HG03521 (cell line): ENCODE data around the gene AGAP1.

Experiments used
- ATAC-seq: cut with Tn5 transposase; IDR thresholded peaks from one replicate; pipeline ENCODE4 v1.9.1; 2021; ENCODE audit warnings: mild to moderate bottlenecking, moderate library complexity; ENCODE audit not compliant: unreplicated experiment

Gene AGAP1

GRCh38 chr2:235968616-235969324 lies 474.9 kb downstream of the AGAP1 start:
- ATAC-seq = no peak

DNA sequence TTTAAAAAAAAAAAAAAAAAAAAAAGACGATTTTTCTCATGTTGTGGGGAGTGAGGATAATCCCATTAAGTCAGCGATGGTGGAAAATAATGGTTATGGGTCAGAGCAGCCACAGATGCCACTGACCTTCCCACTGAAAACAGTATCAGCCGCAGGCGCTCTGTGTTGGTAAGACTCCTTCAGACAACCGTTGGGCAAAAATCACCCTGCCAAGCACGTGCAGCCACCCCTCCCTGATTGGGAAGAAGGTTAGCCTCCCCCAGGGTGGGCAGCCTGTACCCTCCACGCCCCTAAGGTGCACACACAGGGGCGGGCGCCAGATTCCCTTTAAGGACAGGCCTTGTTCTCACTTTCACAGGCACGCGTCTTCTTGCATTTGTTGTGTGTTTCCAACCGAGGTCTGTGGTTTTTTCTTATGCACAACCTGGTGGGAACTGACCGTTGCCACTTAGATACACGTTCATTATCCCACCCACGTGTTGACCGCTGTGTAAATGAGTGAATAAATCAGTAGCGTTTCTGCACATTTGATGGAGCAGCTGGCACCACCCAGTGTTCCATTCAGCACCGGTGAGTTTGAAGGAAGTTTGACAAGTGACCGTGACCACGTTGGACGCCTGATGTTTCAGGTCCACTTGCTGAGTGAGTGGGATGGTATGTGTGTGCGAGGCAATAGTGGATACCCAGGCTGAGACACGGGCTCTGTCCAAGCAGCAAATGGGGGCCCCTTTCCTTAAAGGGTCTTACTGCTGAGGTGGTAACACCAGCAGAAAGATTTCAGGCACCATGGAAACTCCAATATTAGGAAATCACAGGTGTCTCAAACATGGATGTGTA lies 476.6 kb downstream of the AGAP1 start:
- no peak for ATAC-seq

DNA sequence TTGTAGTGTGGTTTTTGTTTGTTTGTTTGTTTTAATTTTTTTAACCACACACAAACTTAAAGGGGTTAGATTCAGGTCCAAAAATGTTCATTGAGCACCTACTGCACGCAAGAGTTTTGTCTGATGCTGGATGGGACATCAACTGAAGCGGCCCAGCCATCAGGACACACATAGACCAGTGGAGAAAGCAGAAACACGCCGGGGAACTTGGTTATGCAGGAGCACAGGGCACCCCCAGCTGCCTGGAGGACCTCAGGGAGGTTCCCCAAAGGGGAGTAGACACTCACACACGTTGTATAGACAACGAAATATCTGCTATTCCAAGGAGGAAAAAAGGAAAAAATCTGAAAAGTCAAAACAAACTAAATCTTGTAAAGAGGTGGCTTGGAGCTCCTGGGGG lies 482.7 kb downstream of the AGAP1 start:
- no peak for ATAC-seq

GRCh38 chr2:235976956-235977355 lies 483.1 kb downstream of the AGAP1 start:
- ATAC-seq = no peak

- ATAC-seq = no peak
These were observed 483.6 kb downstream of the AGAP1 start for GRCh38 chr2:235977445-235977844.

DNA sequence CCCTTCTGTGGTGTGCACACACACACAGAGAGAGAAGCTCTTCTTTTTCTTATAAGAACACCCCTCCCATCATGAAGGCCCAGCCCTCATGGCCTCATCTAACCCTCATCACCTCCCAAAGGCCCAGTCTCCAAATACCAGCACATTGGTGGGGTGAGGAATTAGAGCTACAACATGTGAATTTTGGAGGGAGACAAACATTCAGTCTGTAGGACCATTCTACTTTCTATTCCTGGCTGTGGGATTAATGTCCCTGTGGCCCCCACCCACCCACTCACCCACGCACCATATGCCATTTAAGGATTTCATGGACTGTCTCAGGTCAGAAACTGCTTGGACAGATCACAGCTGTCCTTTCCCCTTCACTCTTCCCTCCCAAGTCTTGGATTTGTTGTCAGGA lies 484.2 kb downstream of the AGAP1 start:
- ATAC-seq = no peak

DNA sequence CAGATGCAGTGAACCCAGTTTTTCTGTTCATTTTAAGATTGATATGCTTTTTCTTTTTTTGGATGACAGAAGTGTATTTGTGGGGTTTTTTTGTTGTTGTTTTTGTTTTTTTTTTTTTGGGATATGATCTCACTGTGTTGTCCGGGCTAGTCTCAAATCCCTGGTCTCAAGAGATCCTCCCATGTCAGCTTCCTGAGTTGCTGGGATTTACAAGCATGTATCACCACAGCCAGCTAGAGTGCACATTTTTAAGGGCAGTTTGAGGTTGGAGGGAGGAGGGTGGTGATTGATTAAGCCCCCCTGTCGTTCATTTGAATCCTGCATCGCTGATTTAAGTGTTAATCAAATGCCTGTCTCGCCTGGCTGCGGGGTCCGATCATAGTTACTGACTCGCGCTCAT lies 485.2 kb downstream of the AGAP1 start:
- no peak for ATAC-seq

DNA sequence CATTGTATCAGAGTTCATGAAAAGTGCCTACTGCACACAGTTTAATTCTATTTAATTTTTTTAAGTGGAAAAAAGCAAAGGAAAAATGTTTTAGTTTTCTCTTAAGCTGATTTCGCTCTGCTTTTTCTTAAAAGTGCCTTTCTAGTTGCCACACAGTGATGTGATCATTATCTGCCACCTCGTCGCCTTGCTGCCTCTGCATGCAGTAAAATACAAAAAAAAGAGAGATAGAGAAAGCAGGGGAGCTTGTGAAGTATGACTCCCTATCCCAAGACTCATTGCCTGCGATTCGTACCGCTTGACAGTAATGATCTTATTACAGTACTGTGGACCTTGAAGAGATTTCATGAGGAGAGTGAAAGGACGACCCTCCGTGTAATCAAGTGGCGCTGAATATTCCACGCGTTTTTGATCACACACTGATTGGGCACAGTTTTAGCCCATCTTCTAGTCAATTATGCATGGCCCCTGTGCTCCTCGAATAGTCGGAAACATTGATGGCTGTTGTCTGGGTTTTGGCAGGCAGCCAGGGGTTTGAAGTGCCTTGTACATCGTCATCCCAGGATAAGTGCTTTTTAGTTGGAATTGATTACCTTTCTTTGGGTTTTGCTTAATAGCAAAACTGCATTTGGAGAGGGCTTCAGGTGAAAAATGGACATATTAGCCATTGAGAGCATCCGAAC lies 486.1 kb downstream of the AGAP1 start:
- ATAC-seq = no peak

DNA sequence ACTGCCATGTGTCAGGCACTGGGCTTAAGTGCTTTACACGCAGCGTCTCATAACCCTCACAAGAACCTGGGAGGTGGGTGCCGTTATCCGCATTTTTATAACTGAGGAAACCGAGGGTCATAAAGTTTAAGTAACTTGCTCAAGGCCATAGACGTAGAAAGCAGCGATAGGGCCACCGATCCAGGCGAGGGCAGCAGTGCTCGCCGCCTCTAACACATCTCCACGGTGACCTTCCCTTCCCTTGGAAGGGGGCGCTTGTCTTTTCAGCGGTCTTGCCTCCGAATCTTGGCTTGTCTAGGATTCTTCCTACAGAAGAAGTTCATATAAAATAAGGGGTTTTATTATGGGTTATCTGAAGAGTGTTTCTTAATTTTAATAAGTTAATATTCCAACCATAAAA lies 487.8 kb downstream of the AGAP1 start:
- no peak for ATAC-seq

DNA sequence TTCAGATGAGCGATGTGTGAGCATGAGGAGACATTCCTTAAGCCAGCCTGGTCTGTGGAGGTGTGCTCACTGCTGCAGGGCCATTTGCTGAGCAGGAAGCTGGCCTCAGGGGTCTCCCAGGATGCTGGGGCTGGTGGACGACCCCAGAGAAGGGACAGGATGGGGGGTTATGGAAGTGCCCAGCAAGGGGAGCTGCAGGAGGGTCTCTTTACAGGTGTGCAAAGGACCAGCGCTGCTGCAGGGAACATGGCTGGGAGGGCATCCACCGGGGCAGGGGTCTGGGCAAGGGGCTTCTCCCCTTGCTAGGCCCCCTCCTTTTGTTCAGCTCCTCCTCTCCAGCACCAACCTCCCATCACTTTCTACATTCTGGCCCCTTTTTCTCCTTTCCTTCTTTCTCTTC lies 489.2 kb downstream of the AGAP1 start:
- ATAC-seq = no peak

DNA sequence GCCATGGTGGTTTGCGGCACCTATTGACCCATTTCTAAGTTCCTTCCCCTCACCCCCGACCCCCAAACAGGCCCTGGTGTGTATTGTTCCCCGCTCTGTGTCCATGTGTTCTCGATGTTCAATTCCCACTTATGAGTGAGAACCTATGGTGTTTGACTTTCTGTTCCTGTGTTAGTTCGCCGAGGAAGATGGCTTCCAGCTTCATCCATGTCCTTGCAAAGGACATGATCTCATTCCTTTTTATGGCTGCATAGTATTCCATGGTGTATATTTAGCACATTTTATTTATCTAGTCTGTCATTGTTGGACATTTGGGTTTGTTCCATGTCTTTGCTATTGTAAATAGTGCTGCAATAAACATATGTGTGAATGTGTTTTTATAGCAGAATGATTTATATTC lies 490.7 kb downstream of the AGAP1 start:
- ATAC-seq = no peak

- ATAC-seq = no peak
These were observed 492.5 kb downstream of the AGAP1 start for GRCh38 chr2:235986361-235986760.

- no peak for ATAC-seq
These were observed 494.6 kb downstream of the AGAP1 start for GRCh38 chr2:235988271-235989015.

DNA sequence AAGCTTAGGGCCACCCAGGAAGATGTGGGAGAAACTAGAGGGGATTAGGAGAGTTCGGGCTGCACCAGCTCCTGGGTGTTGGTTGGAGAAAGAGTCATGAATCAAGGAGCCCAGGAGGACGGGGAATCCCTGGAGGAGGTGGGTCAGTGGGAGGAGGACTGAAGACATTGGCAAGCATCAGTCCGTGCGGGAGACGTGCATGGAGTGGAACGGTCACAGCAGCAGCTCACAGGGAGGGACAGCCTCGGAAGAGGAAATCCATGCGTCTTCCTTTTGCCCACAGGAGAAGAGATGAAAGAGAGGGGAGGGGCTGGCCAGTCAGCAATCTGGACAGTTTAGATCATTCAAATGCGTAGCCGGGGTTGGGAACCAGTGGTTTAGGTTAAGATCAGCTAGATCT lies 495.7 kb downstream of the AGAP1 start:
- no peak for ATAC-seq

DNA sequence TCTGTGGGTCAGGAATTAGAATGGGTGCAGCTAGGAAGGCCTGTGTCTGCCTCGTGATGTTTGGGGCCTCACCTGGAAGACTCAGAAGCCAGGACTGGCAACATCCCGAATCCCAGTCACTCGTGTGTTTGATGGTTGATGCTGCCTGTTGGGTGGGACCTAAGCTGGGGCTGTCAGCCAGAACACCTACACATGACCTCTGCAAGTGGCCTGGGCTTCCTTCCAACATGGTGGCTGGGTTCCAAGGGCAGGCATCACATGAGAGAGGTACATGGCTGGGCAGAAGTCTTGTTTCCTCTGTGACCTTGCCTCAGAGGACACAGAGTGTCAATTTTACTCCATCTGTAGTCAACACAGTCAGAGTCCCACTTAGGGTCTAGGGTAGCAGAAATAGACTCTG lies 496.5 kb downstream of the AGAP1 start:
- no peak for ATAC-seq

DNA sequence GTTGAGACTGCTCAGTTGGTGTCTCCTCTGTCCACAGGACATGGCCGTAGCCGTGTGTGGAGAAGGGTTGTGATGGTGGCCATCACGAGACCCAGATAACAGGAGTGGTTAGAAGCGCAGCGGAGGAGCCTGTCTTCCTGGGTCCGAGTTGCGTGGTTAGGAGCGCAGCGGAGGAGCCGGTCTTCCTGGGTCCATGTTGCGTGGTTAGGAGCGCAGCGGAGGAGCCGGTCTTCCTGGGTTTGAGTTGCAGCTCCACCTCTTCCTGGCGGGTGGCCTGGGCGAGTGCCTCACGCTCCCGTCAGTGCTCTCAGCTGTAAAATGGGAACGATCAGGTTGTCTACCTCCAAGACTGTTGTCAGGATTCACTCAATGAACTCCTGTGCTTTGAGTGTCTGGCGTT lies 498.2 kb downstream of the AGAP1 start:
- no peak for ATAC-seq

DNA sequence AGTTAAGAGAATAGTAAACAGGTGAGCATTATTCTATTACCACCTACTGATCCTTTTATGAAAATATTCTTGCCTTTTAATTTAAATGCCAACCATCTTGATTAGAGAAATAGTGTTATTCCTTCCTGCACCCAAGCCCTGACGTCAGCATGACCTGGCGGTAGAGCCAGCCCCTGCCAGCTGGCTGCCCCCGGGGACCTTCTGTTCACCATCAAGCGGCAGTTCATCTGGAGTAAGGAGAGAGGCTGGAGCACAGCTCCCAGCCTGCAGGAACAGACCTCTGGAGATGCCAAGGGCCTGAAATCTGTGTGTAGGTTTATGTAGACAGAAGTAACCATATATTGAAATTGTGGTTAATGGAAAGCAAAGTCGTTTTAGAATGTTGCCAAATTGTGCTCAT lies 502.6 kb downstream of the AGAP1 start:
- no peak for ATAC-seq

GRCh38 chr2:235999011-235999410 lies 505.2 kb downstream of the AGAP1 start:
- no peak for ATAC-seq

- ATAC-seq = no peak
These were observed 507.5 kb downstream of the AGAP1 start for GRCh38 chr2:236001166-236001828.

DNA sequence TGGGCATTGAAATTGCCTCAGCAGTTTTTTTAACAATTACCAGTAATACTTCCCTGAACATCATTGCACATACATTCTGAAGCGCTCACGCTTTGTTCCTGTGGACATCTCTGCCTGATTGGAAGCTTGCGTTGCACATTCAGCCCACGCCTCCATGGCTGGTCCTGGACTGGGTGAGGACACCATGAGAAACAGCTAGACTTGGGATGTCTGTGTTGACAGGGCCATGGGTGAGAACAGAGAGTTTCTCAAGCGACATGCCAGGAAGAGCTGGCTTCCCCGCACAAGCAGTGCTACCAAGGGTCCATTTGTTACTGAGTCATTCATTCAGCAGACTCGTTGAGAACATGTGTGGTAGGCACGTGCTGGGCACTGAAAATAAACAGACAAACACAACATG lies 508.0 kb downstream of the AGAP1 start:
- ATAC-seq = no peak

DNA sequence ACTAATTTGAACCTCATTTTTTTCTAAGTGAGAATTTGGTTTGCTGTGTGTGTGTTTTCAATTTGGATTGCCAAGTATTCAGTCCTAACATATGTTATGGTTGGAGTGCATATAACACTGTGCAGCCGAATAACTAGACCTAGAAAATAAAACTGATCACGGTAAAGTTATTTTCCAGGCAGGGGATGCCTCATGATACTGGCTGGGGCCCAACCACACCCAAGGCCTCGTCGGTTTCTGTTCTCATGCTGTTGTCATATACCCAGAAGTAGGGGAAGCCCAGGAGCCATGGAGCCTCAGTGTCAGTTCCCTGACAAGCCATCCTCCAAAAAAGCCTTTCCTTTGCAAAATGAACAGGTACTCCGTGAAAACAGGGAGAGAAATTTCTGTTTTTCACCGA lies 514.2 kb downstream of the AGAP1 start:
- no peak for ATAC-seq
